ENCODE measurements around the gene PEAK1.
A peak's percentile ranks its signal among the peaks of the same experiment; 100 is the strongest.

The PEAK1 gene

GRCh38 chr15:77418966-77419835 lies 703 bp downstream of the PEAK1 start:
- DNase-seq: peak; percentile 63
- Mint-ChIP-seq H3K4me1 (peaks cover 49% of the 10 kb centered on the region), H3K27me3 (ENCODE audit: low read depth, poor library complexity) (peaks cover 9% of the 10 kb centered on the region), H3K36me3 (ENCODE audit: low read depth) (no peaks in the 10 kb centered on the region), H3K27ac (peak overlapping the region; percentile 89), H3K4me3 (peak overlapping the region; percentile 97), H3K9me3 (no peaks in the 10 kb centered on the region)
- no peak for TF ChIP-seq CTCF (IDR thresholded peaks at IDR 0.05)

DNA sequence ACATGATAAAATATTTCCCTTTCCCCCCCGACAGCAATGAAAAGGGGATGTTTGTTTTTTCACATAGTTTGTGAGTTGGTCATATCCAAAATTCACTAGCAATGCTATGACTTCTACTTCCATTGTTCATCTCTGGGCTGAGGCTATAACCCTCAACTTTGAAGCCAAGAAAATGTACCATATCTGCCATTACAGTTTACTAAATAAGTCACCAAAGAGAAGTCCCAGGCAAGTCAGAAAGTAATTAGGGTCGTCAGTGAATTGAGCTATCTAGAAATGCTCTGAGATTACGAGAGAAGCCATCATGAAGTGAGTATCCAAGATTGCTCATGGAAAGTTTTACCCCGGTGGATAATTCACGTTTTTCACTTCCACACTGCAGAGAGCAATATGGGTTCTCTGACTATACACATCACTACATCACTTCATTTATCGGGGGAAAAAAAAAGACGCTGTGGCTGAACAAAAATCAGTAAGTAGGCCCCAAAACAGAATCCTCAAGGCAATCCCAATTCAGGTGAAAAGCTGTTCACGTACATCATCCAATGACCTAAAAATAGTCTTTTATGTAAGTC lies 1.4 kb downstream of the PEAK1 start:
- peaks cover 9% of the 10 kb centered on the region for H3K27me3 Mint-ChIP-seq (ENCODE audit: low read depth, poor library complexity)
- DNase-seq: no peak
- H3K4me3 Mint-ChIP-seq: peak overlapping the region; percentile 97
- no peaks in the 10 kb centered on the region for H3K36me3 Mint-ChIP-seq (ENCODE audit: low read depth)
- peaks cover 42% of the 10 kb centered on the region for H3K4me1 Mint-ChIP-seq
- H3K27ac Mint-ChIP-seq: no peak overlapping the region
- TF ChIP-seq CTCF (IDR thresholded peaks at IDR 0.05): no peak
- no peaks in the 10 kb centered on the region for H3K9me3 Mint-ChIP-seq

DNA sequence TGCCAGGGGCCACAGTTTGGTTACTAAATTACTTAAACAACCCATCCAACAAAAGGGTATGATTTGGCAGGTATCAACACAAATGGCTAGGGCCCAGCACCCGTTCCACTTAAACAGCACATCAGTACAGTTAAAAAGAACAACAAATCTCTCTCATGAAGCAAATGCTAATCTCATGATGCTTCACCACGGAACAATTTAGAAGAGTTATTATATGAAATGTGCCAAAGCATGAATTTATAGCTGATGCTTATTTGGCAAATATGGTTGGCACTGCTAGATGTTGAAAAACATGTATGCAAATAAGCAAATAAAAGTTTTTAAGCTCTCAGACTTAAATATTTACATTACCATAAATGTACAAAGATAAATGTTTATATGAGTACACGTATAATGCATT lies 2.3 kb downstream of the PEAK1 start:
- DNase-seq: no peak
- H3K36me3 Mint-ChIP-seq (ENCODE audit: low read depth): no peaks in the 10 kb centered on the region
- no peak for TF ChIP-seq CTCF (IDR thresholded peaks at IDR 0.05)
- H3K4me3 Mint-ChIP-seq: peak overlapping the region; percentile 52
- H3K4me1 Mint-ChIP-seq: peaks cover 33% of the 10 kb centered on the region
- no peak overlapping the region for H3K27ac Mint-ChIP-seq
- H3K9me3 Mint-ChIP-seq: no peaks in the 10 kb centered on the region
- peaks cover 9% of the 10 kb centered on the region for H3K27me3 Mint-ChIP-seq (ENCODE audit: low read depth, poor library complexity)

- Mint-ChIP-seq H3K36me3 (ENCODE audit: low read depth) (no peaks in the 10 kb centered on the region), H3K4me1 (peaks cover 31% of the 10 kb centered on the region), H3K9me3 (no peaks in the 10 kb centered on the region), H3K4me3 (no peak overlapping the region), H3K27ac (no peak overlapping the region), H3K27me3 (ENCODE audit: low read depth, poor library complexity) (peaks cover 9% of the 10 kb centered on the region)
- no peak for TF ChIP-seq CTCF (IDR thresholded peaks at IDR 0.05)
- DNase-seq: no peak
These were observed 3.0 kb downstream of the PEAK1 start for GRCh38 chr15:77416954-77417353.

GRCh38 chr15:77416148-77416455 lies 3.8 kb downstream of the PEAK1 start:
- no peak for DNase-seq
- Mint-ChIP-seq H3K4me3 (no peak overlapping the region), H3K9me3 (no peaks in the 10 kb centered on the region), H3K27me3 (ENCODE audit: low read depth, poor library complexity) (peaks cover 9% of the 10 kb centered on the region), H3K4me1 (peaks cover 23% of the 10 kb centered on the region), H3K36me3 (ENCODE audit: low read depth) (no peaks in the 10 kb centered on the region), H3K27ac (no peak overlapping the region)
- no peak for TF ChIP-seq CTCF (IDR thresholded peaks at IDR 0.05)
